ENCODE measurements around the gene LGMN.

- TF ChIP-seq YY1 (IDR thresholded peaks at IDR 0.05; ENCODE audit: insufficient read depth, insufficient read length), result no peak
- TF ChIP-seq ZNF274 (IDR thresholded peaks at IDR 0.05; ENCODE audit: low read depth, low read length), result no peak
- TF ChIP-seq SUZ12 (IDR thresholded peaks at IDR 0.05; ENCODE audit: extremely low read depth, insufficient read depth, insufficient read length), result no peak
These were observed 29.0 kb downstream of the LGMN start for GRCh38 chr14:92719421-92719820.

Data from NT2/D1 (cell line).